Dendritic cell treated with granulocyte-macrophage colony-stimulating factor and Interleukin-4, amounts not matched to agents 40 ng/mL and 50 ng/mL, for 4 days (primary cell): ENCODE measurements around the gene OSMR.

Experiments
- H3K27ac Mint-ChIP-seq: one replicate; pipeline ENCODE4 v1.8.0; 2022; ENCODE audit warnings: mild to moderate bottlenecking, mixed read lengths
- H3K27me3 Mint-ChIP-seq: one replicate; pipeline ENCODE4 v1.8.0; 2022; ENCODE audit warnings: mild to moderate bottlenecking, mixed read lengths
- H3K36me3 Mint-ChIP-seq: one replicate; pipeline ENCODE4 v1.8.0; 2022; ENCODE audit warnings: low read depth, mixed read lengths
- H3K4me1 Mint-ChIP-seq: one replicate; pipeline ENCODE4 v1.8.0; 2022; ENCODE audit warnings: low read depth, mixed read lengths
- H3K4me3 Mint-ChIP-seq: one replicate; pipeline ENCODE4 v1.8.0; 2022; ENCODE audit warnings: mild to moderate bottlenecking, moderate library complexity, mixed read lengths
- H3K9me3 Mint-ChIP-seq: one replicate; pipeline ENCODE4 v1.8.0; 2022; ENCODE audit warnings: mixed read lengths
- intact Hi-C: fragments of 100-400 bp; cut with micrococcal nuclease; formaldehyde crosslinking; loops from one replicate; pipeline ENCODE4 v1.15.0; 2022

Gene OSMR

GRCh38 chr5:38935437-38935836 is 89.6 kb downstream of the OSMR start:
- peaks cover 9% of the 10 kb centered on the region for H3K27me3 Mint-ChIP-seq
- no peak overlapping the region for H3K27ac Mint-ChIP-seq
- no peaks in the 10 kb centered on the region for H3K9me3 Mint-ChIP-seq
- H3K36me3 Mint-ChIP-seq = peaks cover 8% of the 10 kb centered on the region
- H3K4me1 Mint-ChIP-seq = no peaks in the 10 kb centered on the region
- H3K4me3 Mint-ChIP-seq = no peak overlapping the region
- intact Hi-C loops = no loop called here

DNA sequence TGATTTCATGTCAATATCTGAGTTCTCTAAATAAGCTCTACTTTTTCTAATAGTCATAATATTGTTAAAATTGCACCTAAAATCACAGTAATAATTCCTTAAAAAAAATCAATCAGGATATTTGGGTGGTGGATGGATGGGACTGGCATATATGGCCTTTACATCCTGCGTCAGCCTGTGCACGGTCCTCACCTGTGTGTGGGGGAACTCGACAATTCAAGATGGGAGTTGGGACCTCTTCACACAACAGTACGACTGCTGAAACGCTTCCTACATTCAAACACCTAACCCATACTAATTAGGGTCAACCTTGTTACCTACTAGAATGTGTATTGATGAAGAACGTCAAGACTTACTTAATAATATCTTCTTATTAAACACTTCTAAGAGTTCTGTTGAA is 90.5 kb downstream of the OSMR start:
- H3K4me3 Mint-ChIP-seq = no peak overlapping the region
- no peak overlapping the region for H3K27ac Mint-ChIP-seq
- no peaks in the 10 kb centered on the region for H3K4me1 Mint-ChIP-seq
- H3K9me3 Mint-ChIP-seq = no peaks in the 10 kb centered on the region
- peaks cover 5% of the 10 kb centered on the region for H3K27me3 Mint-ChIP-seq
- intact Hi-C loops = no loop called here
- peaks cover 8% of the 10 kb centered on the region for H3K36me3 Mint-ChIP-seq

- intact Hi-C loops = no loop called here
- Mint-ChIP-seq H3K9me3 (no peaks in the 10 kb centered on the region), H3K27me3 (peaks cover under 1% of the 10 kb centered on the region), H3K4me3 (no peak overlapping the region), H3K4me1 (no peaks in the 10 kb centered on the region), H3K36me3 (peaks cover 24% of the 10 kb centered on the region), H3K27ac (no peak overlapping the region)
These were observed 92.6 kb downstream of the OSMR start for GRCh38 chr5:38938424-38938823.

- no peaks in the 10 kb centered on the region for H3K4me1 Mint-ChIP-seq
- intact Hi-C loops = no loop called here
- H3K27me3 Mint-ChIP-seq = no peaks in the 10 kb centered on the region
- no peaks in the 10 kb centered on the region for H3K9me3 Mint-ChIP-seq
- no peak overlapping the region for H3K4me3 Mint-ChIP-seq
- no peak overlapping the region for H3K27ac Mint-ChIP-seq
- peaks cover 27% of the 10 kb centered on the region for H3K36me3 Mint-ChIP-seq
These were observed 93.2 kb downstream of the OSMR start for GRCh38 chr5:38938973-38939372.

GRCh38 chr5:38940230-38940858 is 94.5 kb downstream of the OSMR start:
- H3K36me3 Mint-ChIP-seq = peaks cover 32% of the 10 kb centered on the region
- no peak overlapping the region for H3K4me3 Mint-ChIP-seq
- no peaks in the 10 kb centered on the region for H3K27me3 Mint-ChIP-seq
- no peaks in the 10 kb centered on the region for H3K9me3 Mint-ChIP-seq
- intact Hi-C loops = no loop called here
- H3K27ac Mint-ChIP-seq = no peak overlapping the region
- no peaks in the 10 kb centered on the region for H3K4me1 Mint-ChIP-seq

- no peaks in the 10 kb centered on the region for H3K4me1 Mint-ChIP-seq
- intact Hi-C loops = no loop called here
- peaks cover 38% of the 10 kb centered on the region for H3K36me3 Mint-ChIP-seq
- no peak overlapping the region for H3K4me3 Mint-ChIP-seq
- no peaks in the 10 kb centered on the region for H3K27me3 Mint-ChIP-seq
- no peaks in the 10 kb centered on the region for H3K9me3 Mint-ChIP-seq
- H3K27ac Mint-ChIP-seq = no peak overlapping the region
These were observed 96.1 kb downstream of the OSMR start for GRCh38 chr5:38941912-38942311.

- Mint-ChIP-seq H3K36me3 (peaks cover 36% of the 10 kb centered on the region), H3K4me3 (no peak overlapping the region), H3K27me3 (no peaks in the 10 kb centered on the region), H3K9me3 (no peaks in the 10 kb centered on the region), H3K27ac (no peak overlapping the region), H3K4me1 (no peaks in the 10 kb centered on the region)
- intact Hi-C loops = no loop called here
These were observed 98.5 kb downstream of the OSMR start for GRCh38 chr5:38944282-38944681.

DNA sequence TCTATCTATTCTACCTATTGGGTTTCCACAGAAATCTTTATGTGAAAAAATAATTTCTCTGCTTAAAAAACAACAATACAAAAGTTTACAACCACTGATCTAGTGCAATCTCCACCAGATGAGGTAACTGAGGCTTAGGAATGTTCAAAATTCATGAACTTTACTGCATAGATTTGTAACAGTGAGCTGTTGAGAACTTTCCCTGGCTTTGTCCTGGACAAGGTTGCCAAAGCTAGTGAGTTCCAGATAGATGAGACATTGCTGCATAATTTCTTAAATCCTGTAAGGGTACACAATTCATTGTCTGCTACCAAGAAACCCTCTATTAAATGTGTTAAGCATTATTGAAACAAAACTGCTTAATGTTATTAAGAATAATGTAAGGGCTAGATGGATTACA is 102.7 kb downstream of the OSMR start:
- Mint-ChIP-seq H3K36me3 (peaks cover 51% of the 10 kb centered on the region), H3K4me1 (no peaks in the 10 kb centered on the region), H3K27ac (no peak overlapping the region), H3K9me3 (no peaks in the 10 kb centered on the region), H3K4me3 (no peak overlapping the region), H3K27me3 (no peaks in the 10 kb centered on the region)
- intact Hi-C loops = no loop called here

DNA sequence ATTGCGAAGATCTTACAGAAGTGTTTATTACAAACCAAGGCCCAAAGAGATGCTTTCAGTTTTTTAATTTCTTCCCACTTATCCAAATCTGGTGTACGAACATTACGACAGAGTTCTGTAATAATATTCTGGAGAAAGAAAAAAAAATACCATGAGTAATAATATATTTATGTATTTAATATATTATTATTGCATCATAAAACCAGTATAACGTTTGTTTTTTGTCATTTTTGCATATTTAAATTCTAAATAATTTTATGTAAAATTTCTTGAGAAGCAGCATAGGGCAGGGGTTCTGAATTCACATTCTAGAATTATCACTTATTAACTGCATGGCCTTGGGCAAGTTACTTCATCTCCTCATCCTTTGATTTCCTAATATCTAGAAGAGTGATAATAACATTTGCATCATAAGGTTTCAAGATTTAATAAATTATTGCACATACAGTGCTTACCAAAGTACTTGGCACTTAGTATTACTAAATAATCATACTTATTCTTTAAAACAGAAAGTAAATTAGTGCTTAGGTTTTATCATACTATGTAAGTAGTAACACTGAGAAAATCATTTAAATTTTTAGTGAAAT is 107.7 kb downstream of the OSMR start:
- intact Hi-C loops = loop anchor here (5.0 kb wide), 1 partner anchor 169 kb away; no protein-coding TSS in a partner anchor
- Mint-ChIP-seq H3K9me3 (no peaks in the 10 kb centered on the region), H3K36me3 (peaks cover 59% of the 10 kb centered on the region)

DNA sequence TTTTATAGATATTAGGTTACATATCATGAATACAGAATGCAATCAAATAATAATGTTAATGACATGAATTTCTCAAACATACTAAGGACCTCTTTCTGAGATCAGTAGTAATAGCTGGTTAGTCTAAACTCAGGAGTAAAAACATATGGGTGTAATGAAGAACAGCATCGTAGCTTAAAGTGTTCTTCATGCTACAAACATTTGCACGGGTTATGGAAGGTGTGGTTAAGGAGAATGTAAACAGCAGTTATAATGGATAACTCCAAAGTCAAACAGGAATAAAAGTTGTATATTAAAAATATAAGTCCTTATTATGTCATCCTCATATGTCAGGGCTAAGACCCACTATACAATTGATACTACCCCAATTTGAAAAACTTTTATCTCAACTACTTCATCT is 115.9 kb downstream of the OSMR start:
- no peaks in the 10 kb centered on the region for H3K27me3 Mint-ChIP-seq
- peaks cover 58% of the 10 kb centered on the region for H3K36me3 Mint-ChIP-seq
- intact Hi-C loops = no loop called here
- no peak overlapping the region for H3K27ac Mint-ChIP-seq
- no peaks in the 10 kb centered on the region for H3K9me3 Mint-ChIP-seq
- no peaks in the 10 kb centered on the region for H3K4me1 Mint-ChIP-seq
- no peak overlapping the region for H3K4me3 Mint-ChIP-seq

More for the DNA sequence above, 107.7 kb downstream of the OSMR start:
- H3K4me1 Mint-ChIP-seq = no peaks in the 10 kb centered on the region
- no peak overlapping the region for H3K4me3 Mint-ChIP-seq
- no peaks in the 10 kb centered on the region for H3K27me3 Mint-ChIP-seq
- no peak overlapping the region for H3K27ac Mint-ChIP-seq

DNA sequence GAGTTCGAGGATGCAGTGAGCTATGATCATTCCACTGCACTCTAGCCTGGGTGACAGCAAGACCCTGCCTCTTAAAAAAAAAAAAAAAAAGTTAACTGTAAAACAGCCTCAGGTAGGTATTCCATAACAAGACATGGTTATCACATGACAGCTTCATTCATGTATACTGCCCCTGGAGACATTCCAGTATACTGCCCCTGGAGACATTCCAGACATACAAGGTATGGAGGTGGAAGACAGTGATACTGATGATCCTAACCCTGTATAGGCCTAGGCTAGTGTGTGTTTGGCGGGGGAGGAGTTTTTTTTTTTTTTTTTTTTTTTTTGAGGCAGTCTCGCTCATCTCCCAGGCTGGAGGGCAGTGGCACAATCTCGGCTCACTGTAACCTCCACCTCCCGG is 122.9 kb downstream of the OSMR start:
- Mint-ChIP-seq H3K4me3 (no peak overlapping the region), H3K4me1 (no peaks in the 10 kb centered on the region), H3K9me3 (no peaks in the 10 kb centered on the region), H3K36me3 (peaks cover 27% of the 10 kb centered on the region), H3K27ac (no peak overlapping the region), H3K27me3 (no peaks in the 10 kb centered on the region)
- intact Hi-C loops = no loop called here

GRCh38 chr5:38978036-38978435 is 132.2 kb downstream of the OSMR start:
- Mint-ChIP-seq H3K27me3 (no peaks in the 10 kb centered on the region), H3K9me3 (no peaks in the 10 kb centered on the region), H3K4me3 (no peak overlapping the region), H3K36me3 (peaks cover 65% of the 10 kb centered on the region), H3K4me1 (no peaks in the 10 kb centered on the region), H3K27ac (no peak overlapping the region)
- intact Hi-C loops = no loop called here

GRCh38 chr5:38979535-38979934 is 133.7 kb downstream of the OSMR start:
- Mint-ChIP-seq H3K9me3 (no peaks in the 10 kb centered on the region), H3K36me3 (peaks cover 56% of the 10 kb centered on the region), H3K27me3 (no peaks in the 10 kb centered on the region), H3K4me3 (no peak overlapping the region), H3K4me1 (no peaks in the 10 kb centered on the region), H3K27ac (no peak overlapping the region)
- intact Hi-C loops = no loop called here
